GM18508 (cell line): ENCODE results near the gene PGBD2.
"Not testable (repeated sequence)": the region's sequence is repeated elsewhere in the genome, so short reads cannot be mapped to it uniquely, and the experiment has no call there.

Source experiments
- ATAC-seq: cut with Tn5 transposase; IDR thresholded peaks from one replicate; pipeline ENCODE4 v1.9.1; 2021; ENCODE audit warnings: moderate number of reproducible peaks; ENCODE audit not compliant: insufficient read depth, unreplicated experiment

Gene PGBD2

DNA sequence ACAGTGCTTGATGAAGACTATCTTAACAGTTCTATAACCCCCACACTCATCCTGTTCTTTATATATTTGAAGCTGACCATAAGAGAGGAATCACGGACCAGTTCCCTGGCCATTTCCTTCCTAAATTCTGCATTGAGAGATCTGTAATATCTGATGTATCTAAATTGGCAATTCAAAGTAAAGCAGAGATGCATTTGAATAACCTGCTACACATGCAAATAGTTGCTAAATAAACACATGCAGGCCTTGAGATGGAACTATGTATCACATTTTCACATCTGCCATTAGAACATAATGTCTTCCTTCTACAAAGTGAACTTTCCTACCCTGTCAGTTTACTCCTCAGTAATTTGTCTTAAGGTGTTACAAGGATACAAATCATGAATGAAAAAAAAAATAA lies 20.4 kb upstream of the PGBD2 start:
- no peak for ATAC-seq

GRCh38 chr1:248886237-248886895 lies 19.7 kb upstream of the PGBD2 start:
- no peak for ATAC-seq

GRCh38 chr1:248889914-248890243 lies 16.2 kb upstream of the PGBD2 start:
- ATAC-seq: not testable (repeated sequence)

GRCh38 chr1:248890549-248891498 lies 15.2 kb upstream of the PGBD2 start:
- ATAC-seq: no peak

DNA sequence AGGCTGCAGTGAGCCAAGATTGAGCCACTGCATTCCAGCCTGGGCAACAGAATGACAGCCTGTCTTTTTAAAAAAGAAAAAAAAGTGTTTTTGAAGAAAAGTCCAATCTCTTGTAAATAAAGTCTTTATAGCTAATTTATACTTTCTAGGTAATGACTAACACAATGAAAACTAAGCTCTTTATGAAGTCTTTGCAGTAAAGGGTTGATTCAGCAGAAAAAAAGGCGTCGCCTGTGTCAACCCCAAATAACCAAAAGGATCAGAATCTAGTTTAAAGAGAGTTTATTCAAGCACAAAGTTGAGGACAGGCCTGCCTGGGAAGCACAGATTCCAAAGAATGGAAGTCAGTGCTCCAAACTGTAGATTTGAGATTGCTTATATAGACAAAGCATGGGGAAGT lies 14.3 kb upstream of the PGBD2 start:
- no peak for ATAC-seq

DNA sequence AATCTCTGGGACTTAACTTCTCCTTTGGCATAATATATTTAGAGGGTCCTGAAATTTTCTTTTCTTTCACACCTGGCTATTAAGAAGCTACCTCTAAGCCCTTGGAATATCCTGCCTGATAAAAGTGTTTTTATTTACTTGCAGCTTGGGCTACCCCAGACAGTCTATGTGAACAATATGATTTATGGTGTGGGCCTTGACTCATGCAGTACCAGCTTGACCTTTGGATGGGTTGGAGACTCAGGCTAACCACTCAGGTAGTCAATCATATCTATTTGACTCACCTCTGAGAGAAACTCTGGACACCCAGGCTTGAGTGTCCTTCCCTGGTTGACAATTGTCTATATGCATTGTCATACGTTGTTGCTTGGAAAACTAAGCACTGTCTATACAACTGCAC lies 13.4 kb upstream of the PGBD2 start:
- no peak for ATAC-seq

DNA sequence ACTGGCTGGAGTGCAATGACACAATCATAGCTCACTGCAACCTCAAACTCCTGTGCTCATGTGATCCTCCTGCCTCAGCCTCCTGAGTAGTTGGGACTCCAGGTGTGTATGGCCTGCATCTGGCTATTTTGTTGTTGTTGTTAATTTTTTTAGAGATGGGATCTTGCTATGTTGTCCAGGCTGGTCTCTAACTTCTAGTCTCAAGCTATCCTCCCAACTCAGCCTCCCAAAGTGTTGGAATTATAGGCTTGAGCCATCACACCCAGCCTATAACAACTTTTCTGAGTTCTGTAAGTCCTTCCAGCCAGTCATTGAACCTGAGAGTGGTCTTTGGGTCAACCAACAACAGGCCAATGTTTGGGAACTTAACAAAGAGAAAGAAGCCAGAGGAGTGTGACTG lies 11.2 kb upstream of the PGBD2 start:
- ATAC-seq: no peak

- ATAC-seq: no peak
Measured at GRCh38 chr1:248897412-248898337, 8.4 kb upstream of the PGBD2 start.

- ATAC-seq: no peak
Measured at GRCh38 chr1:248900637-248901036, 5.4 kb upstream of the PGBD2 start.

DNA sequence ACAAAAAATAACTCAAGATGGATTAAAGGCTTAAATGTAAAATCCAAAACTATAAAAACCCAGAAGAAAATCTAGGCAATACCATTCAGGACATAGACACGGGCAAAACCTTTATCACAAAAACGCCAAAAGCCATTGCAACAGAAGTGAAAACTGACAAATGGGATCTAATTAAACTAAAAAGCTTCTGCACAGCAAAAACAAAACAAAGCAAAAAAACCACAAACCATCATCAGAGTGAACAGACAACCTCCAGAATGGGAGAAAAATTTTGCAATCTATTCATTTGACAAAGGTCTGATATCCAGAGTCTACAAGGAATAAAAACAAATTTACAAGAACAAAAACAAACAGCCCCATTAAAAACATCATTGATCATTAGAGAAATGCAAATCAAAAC lies 4.5 kb upstream of the PGBD2 start:
- ATAC-seq: no peak

DNA sequence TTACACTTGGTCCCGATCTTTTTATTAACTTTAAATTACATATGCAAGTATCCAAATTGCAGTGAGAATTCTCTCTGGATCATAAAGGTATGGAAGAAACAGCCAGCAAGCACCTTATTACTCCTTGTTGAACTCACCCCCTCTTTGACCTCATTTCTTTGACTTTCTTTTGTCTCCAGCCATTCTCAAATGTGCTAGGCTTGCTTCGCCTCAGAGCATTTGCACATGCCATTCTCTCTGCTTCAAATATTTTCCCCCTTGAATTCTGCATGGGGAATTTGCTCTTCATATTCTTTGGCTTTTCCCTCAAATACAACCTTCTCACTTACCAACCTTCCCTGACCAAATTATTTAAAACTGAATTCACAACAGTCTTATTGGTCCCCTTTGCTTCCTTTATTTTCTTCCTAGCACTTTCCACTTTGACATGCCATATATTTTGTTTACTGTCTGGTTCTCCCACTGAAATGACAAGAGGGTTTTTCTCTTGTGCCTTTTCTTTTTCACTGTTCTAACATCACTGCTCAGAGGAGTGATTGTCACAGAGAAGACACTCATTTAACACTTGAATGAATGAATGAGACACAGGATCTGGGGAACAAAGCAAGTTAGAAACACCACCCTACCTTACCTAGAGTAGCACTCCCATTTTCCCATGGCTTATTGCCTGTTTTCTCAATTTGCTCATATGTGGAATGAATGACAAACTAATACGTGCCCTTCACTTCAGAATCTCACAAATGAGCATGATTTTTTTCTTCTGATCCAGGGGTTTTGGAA lies 1.4 kb upstream of the PGBD2 start:
- no peak for ATAC-seq

- no peak for ATAC-seq
Measured at GRCh38 chr1:248905662-248906008, 400 bp upstream of the PGBD2 start.

DNA sequence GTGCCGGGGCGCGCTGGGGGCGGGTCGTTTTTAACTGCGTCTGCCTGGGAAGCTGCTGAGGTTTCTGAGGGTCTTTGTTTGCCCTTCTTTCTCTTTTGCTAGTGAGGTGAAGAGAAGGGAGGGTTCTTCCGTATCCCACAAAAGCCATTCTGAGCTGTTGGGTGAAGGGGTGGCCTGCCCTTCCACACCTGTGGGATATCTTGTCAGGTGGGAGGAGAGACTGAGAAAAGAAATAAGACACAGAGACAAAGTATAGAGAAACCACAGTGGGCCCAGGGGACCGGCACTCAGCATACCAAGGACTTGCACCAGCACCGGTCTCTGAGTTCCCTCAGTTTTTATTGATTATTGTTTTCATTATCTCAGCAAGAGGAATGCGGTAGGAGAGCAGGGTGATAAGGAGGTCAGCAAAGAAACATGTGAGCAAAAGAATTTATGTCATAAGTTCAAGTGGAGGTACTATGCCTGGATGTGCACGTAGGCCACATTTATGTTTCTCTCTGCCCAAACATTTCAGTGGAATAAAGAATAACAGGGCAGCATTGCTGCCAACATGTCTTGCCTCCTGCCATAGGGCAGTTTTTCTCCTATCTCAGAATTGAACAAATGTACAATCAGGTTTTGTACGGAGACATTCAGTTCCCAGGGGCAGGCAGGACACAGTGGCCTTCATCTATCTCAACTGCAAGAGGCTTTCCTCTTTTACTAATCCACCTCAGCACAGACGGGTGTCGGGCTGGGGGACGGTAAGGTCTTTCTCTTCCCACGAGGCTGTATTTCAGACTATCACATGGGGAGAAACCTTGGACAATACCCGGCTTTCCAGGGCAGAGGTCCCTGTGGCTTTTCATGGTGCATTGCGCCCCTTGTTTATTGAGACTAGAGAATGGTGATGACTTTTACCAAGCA lies 972 bp downstream of the PGBD2 start:
- no peak for ATAC-seq

DNA sequence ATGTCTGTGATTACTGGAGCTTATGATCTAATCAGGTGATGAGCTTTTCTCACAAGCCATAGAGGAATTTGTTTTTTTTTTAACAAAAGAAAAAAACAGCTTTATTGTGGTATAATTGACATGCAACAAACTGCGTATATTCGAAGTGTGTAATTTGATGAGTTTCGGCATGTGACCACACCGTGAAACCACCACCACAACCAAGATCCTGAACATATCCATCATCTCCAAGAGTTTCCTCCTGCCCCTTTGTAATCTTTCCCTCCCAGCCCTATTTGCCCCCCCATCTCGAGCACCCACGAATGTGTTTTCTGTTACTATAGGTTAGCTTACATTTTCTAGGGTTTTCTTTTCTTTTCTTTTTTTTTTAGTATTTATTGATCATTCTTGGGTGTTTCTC lies 4.7 kb downstream of the PGBD2 start:
- no peak for ATAC-seq

DNA sequence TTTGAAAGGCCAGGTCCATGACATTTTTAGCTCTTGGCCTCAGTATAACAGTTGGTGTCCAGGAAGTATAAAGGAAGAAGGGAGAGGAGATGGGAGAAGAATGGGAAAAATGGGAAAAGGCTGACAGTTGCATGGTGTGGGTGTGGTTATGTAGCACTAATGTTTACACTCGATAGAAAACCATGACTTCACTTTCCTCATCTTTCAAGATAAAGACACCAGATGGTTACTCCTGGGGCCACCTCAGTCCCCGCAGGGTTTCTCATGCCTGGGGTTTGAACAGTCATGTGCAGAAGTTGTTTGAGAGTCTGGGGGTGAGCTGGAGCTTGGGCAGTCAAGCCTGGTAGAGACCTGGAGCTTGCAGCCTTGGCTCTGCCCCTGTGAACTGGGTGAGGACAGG lies 7.9 kb downstream of the PGBD2 start:
- no peak for ATAC-seq

- no peak for ATAC-seq
Measured at GRCh38 chr1:248914796-248915381, 8.9 kb downstream of the PGBD2 start.

GRCh38 chr1:248918131-248918530 lies 12.1 kb downstream of the PGBD2 start:
- no peak for ATAC-seq

DNA sequence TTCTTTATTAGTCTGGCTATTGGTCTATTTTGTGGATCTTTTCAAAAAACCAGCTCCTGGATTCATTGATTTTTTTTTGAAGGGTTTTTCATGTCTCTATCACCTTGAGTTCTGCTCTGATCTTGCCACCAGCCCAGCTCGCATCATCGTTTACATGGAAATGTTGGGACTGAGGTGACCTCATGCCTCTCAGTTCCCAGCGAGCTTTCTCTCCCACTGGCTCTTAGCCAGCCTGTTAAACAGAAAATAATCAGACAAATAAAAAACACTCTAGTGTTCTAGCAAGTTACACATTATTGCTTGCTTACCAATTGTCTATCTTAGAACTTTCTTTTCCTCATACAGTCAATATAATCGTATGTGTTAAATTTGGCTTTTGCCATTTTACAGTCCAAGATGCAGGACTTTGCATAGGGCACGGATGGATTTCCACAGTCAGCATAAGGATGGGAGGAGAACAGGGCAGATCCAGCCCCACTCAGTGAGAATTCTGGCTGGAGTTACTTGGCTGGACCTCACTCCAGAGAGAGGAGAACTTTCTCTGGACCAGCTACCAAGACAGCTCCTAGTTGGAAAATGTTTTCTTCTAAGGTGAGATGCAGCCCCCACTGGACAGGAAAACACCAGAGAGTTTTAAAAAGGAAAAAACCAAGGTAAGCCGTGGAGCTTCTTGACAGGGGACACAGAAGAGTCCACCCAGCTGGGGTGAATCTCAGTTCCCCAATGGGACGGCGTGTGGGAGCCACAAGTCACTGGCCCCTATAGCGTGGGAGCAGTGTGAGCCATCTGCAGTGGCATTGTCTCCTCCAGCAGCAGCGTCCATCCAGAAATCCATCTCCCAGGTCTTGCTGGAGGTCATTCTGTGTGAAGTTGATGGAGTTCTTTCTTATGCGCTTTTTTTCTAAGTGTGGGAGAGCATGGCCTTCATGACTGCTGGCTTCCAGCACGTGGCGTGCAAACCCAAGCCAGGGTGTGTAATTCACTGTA lies 17.6 kb downstream of the PGBD2 start:
- no peak for ATAC-seq
